ENCODE data around the gene COG8. TPM values are rescaled to one million over a fixed set of nuclear protein-coding genes. Genes with fewer than 3 reads are reported as not detected.
A peak's percentile ranks its signal among the peaks of the same experiment; 100 is the strongest.

Gene COG8
- total and polyA plus RNA-seq, 2 of the 8 experiments (the other 6 are each of a cell fraction or from before 2014, with no cell fraction given): 49.1 to 55.6 TPM

DNA sequence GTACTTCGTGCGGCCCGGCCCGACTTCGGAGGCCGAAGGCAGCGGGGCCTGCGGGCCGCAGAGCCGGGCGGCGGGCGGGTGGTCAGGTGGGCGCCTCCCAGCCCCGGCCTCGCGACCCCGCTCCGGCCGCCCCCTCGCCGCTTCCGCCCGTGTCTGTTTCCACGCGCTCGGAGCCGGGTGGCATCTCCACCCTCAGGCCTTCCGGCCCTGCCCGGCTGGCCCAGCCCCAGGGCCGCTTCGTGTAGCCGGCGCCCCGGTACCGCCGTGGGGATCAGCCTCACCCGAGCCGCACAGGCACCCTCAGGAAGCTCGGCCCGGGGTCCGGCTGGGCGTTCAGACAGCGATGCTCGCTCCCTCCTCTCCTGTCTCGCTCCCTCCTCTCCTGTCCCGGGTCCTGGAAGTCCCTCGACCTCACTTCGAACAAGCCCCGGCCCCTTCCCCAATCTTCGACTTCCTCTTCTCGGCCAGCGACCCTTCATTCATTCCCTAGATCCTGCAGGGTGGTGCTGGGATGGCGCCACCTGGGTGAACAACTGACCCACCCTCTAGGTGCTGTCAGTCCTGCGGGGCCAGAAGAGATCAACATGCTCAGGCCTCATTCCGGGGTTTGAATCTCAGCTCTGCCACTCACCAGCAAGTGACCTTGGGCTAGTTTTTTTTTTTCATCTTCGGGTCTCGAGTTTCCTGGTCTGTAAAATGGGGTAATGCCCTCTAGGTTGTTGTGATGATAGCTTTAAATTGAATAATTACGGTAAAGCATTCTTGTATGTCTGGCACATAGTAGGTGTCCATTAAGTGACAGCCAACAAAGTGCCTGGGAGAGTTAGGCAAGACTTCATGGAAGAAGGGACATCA lies 27.6 kb downstream of the COG8 start (continued):
- TF ChIP-seq, protein P1, sequence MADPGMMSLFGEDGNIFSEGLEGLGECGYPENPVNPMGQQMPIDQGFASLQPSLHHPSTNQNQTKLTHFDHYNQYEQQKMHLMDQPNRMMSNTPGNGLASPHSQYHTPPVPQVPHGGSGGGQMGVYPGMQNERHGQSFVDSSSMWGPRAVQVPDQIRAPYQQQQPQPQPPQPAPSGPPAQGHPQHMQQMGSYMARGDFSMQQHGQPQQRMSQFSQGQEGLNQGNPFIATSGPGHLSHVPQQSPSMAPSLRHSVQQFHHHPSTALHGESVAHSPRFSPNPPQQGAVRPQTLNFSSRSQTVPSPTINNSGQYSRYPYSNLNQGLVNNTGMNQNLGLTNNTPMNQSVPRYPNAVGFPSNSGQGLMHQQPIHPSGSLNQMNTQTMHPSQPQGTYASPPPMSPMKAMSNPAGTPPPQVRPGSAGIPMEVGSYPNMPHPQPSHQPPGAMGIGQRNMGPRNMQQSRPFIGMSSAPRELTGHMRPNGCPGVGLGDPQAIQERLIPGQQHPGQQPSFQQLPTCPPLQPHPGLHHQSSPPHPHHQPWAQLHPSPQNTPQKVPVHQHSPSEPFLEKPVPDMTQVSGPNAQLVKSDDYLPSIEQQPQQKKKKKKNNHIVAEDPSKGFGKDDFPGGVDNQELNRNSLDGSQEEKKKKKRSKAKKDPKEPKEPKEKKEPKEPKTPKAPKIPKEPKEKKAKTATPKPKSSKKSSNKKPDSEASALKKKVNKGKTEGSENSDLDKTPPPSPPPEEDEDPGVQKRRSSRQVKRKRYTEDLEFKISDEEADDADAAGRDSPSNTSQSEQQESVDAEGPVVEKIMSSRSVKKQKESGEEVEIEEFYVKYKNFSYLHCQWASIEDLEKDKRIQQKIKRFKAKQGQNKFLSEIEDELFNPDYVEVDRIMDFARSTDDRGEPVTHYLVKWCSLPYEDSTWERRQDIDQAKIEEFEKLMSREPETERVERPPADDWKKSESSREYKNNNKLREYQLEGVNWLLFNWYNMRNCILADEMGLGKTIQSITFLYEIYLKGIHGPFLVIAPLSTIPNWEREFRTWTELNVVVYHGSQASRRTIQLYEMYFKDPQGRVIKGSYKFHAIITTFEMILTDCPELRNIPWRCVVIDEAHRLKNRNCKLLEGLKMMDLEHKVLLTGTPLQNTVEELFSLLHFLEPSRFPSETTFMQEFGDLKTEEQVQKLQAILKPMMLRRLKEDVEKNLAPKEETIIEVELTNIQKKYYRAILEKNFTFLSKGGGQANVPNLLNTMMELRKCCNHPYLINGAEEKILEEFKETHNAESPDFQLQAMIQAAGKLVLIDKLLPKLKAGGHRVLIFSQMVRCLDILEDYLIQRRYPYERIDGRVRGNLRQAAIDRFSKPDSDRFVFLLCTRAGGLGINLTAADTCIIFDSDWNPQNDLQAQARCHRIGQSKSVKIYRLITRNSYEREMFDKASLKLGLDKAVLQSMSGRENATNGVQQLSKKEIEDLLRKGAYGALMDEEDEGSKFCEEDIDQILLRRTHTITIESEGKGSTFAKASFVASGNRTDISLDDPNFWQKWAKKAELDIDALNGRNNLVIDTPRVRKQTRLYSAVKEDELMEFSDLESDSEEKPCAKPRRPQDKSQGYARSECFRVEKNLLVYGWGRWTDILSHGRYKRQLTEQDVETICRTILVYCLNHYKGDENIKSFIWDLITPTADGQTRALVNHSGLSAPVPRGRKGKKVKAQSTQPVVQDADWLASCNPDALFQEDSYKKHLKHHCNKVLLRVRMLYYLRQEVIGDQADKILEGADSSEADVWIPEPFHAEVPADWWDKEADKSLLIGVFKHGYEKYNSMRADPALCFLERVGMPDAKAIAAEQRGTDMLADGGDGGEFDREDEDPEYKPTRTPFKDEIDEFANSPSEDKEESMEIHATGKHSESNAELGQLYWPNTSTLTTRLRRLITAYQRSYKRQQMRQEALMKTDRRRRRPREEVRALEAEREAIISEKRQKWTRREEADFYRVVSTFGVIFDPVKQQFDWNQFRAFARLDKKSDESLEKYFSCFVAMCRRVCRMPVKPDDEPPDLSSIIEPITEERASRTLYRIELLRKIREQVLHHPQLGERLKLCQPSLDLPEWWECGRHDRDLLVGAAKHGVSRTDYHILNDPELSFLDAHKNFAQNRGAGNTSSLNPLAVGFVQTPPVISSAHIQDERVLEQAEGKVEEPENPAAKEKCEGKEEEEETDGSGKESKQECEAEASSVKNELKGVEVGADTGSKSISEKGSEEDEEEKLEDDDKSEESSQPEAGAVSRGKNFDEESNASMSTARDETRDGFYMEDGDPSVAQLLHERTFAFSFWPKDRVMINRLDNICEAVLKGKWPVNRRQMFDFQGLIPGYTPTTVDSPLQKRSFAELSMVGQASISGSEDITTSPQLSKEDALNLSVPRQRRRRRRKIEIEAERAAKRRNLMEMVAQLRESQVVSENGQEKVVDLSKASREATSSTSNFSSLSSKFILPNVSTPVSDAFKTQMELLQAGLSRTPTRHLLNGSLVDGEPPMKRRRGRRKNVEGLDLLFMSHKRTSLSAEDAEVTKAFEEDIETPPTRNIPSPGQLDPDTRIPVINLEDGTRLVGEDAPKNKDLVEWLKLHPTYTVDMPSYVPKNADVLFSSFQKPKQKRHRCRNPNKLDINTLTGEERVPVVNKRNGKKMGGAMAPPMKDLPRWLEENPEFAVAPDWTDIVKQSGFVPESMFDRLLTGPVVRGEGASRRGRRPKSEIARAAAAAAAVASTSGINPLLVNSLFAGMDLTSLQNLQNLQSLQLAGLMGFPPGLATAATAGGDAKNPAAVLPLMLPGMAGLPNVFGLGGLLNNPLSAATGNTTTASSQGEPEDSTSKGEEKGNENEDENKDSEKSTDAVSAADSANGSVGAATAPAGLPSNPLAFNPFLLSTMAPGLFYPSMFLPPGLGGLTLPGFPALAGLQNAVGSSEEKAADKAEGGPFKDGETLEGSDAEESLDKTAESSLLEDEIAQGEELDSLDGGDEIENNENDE (IDR thresholded peaks at IDR 0.05; ENCODE audit: insufficient replicate concordance, low read length): no peak
- TF ChIP-seq MAX (IDR thresholded peaks at IDR 0.05) (peak; percentile 57), SIRT6 (IDR thresholded peaks at IDR 0.05; ENCODE audit: low read length) (no peak), KDM1A (IDR thresholded peaks at IDR 0.05; ENCODE audit: borderline replicate concordance, low read length) (0 out of 2 replicates have a peak, but pooled peaks have one; percentile 26), HDAC2 (IDR thresholded peaks at IDR 0.05; ENCODE audit: borderline replicate concordance in 1 of 2, low read depth in 2 of 2, low read length in 2 of 2) (no peak), YY1 (IDR thresholded peaks at IDR 0.05; ENCODE audit: low read depth, low read length) (0 out of 2 replicates have a peak, but pooled peaks have one; percentile 2), SIN3A (conservative IDR thresholded peaks at IDR 0.05 in 1 of 2, IDR thresholded peaks at IDR 0.05 in 1 of 2; ENCODE audit: low read depth in 1 of 2, low read length in 2 of 2) (peak; percentile 13 to 81; a peak in 1 of 4 replicates), CEBPB (IDR thresholded peaks at IDR 0.05; ENCODE audit: low read depth, low read length) (no peak), EZH2 (IDR thresholded peaks at IDR 0.05; ENCODE audit: low read depth, low read length, severe bottlenecking) (no peak)
